Esophagus muscularis mucosa (tissue), 4 donors: ENCODE measurements around the gene AAK1. TPM values are rescaled to one million over a fixed set of nuclear protein-coding genes. Genes with fewer than 3 reads are reported as not detected.

Source experiments
- DNase-seq: peaks from one replicate; pipeline ENCODE4 v3.0.0-alpha.2; 2017; ENCODE audit errors: extremely low spot score
- H3K27ac ChIP-seq, 4 donors: fragments of 200-600 bp; sonication (generic); replicated peaks in 1 of 4; 1 replicate in 3 of 4; 2 replicates in 1 of 4; pipeline ENCODE4 v1.5.1; 2016 to 2019; ENCODE audit warnings: mild to moderate bottlenecking in 1 of 4
- H3K27me3 ChIP-seq, 4 donors: fragments of 200-600 bp; sonication (generic); one replicate each; pipeline versions ENCODE4 v1.5.1 to v1.6.0; 2016 to 2019
- H3K36me3 ChIP-seq, 4 donors: fragments of 200-600 bp; sonication (generic); one replicate each; pipeline ENCODE4 v1.5.1; 2016 to 2019
- H3K4me1 ChIP-seq, 4 donors: fragments of 200-600 bp; sonication (generic); one replicate each; pipeline ENCODE4 v1.5.1; 2016 to 2019
- H3K4me3 ChIP-seq, 4 donors: fragments of 200-600 bp; sonication (generic); 1 replicate in 2 of 4; 2 replicates in 2 of 4; pipeline ENCODE4 v1.5.1; 2016 to 2019; ENCODE audit warnings: mild to moderate bottlenecking in 4 of 4, moderate library complexity in 1 of 4
- H3K9me3 ChIP-seq, 4 donors: fragments of 200-600 bp; sonication (generic); 1 replicate in 3 of 4; 2 replicates in 1 of 4; pipeline ENCODE4 v1.5.1; 2016 to 2019
- EP300 ChIP-seq: sonication (generic); formaldehyde crosslinking; IDR thresholded peaks from one replicate; pipeline ENCODE4 v1.6.1; 2017; ENCODE audit warnings: antibody characterized with exemption
- POLR2A ChIP-seq: fragments of 450-650 bp; IDR thresholded peaks from one replicate; pipeline ENCODE4 v1.6.1; 2017; ENCODE audit warnings: antibody characterized with exemption, moderate library complexity, mild to moderate bottlenecking, low read depth
- POLR2AphosphoS5 ChIP-seq, 2 donors: sonication (generic); formaldehyde crosslinking; IDR thresholded peaks; one replicate each; pipeline ENCODE4 v1.6.1; 2017; ENCODE audit warnings: antibody characterized with exemption in 2 of 2
- WGBS: methylation state at CpG from one replicate; pipeline ENCODE4 v1.1.5; 2018; 5-methylcytosine and 5-hydroxymethylcytosine counted together
- intact Hi-C: fragments of 100-400 bp; cut with DNase I; formaldehyde crosslinking; loops from one replicate; pipeline ENCODE4 v1.15.1; 2023
- total RNA-seq, 4 donors: library from RNA; depleted of rRNA; stranded (reverse); fragments of >200 nt; gene quantifications; one replicate each; pipeline versions ENCODE4 v1.1.0 to v1.2.1, GENCODE V29; 2016
- TF ChIP-seq, protein P1 (sequence below), 3 experiments: fragments of 200-600 bp in 2 of 3; fragments of 450-650 bp in 1 of 3; sonication (generic) in 2 of 3; IDR thresholded peaks; one replicate each; pipeline ENCODE4 v1.5.1; 2017 to 2019; ENCODE audit warnings: antibody characterized with exemption in 3 of 3, mild to moderate bottlenecking in 2 of 3, moderate library complexity in 1 of 3

AAK1 gene
- total RNA-seq, 4 donors from 2014 or later: 27.8 to 53.2 (median 41.9) TPM

DNA sequence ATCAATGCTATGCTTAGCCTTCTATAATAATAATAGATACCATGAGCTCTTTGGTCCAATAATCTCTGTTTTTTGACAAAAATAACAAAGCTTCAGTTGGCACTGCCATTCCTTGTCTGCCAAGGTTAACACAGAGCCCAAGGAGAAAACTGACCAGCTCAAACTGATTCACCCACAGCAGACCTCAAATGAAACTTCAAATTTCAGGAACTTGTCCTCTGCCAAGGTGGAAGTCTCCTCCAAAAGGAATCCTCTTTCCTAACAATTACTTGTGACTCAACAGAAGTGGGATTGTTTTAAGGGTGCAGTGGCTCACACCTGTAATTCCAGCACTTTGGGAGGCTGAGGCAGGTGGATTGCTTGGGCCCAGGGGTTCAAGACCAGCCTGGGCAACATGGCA, 12.1 kb downstream of the AAK1 start:
- intact Hi-C loops: no loop called here
- no peak overlapping the region for H3K4me3 ChIP-seq
- TF ChIP-seq, protein P1, sequence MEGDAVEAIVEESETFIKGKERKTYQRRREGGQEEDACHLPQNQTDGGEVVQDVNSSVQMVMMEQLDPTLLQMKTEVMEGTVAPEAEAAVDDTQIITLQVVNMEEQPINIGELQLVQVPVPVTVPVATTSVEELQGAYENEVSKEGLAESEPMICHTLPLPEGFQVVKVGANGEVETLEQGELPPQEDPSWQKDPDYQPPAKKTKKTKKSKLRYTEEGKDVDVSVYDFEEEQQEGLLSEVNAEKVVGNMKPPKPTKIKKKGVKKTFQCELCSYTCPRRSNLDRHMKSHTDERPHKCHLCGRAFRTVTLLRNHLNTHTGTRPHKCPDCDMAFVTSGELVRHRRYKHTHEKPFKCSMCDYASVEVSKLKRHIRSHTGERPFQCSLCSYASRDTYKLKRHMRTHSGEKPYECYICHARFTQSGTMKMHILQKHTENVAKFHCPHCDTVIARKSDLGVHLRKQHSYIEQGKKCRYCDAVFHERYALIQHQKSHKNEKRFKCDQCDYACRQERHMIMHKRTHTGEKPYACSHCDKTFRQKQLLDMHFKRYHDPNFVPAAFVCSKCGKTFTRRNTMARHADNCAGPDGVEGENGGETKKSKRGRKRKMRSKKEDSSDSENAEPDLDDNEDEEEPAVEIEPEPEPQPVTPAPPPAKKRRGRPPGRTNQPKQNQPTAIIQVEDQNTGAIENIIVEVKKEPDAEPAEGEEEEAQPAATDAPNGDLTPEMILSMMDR (IDR thresholded peaks at IDR 0.05): no peak
- TF ChIP-seq POLR2AphosphoS5 (IDR thresholded peaks at IDR 0.05): no peak
- TF ChIP-seq POLR2A: no peak
- no peak for TF ChIP-seq EP300
- DNase-seq: no peak
- peaks cover 10 to 28% (median 23%) of the 10 kb centered on the region in 4 donors for H3K4me1 ChIP-seq
- no peaks in the 10 kb centered on the region for H3K9me3 ChIP-seq
- no peak overlapping the region for H3K27ac ChIP-seq
- H3K27me3 ChIP-seq: no peaks in the 10 kb centered on the region
- no peaks in the 10 kb centered on the region for H3K36me3 ChIP-seq

DNA sequence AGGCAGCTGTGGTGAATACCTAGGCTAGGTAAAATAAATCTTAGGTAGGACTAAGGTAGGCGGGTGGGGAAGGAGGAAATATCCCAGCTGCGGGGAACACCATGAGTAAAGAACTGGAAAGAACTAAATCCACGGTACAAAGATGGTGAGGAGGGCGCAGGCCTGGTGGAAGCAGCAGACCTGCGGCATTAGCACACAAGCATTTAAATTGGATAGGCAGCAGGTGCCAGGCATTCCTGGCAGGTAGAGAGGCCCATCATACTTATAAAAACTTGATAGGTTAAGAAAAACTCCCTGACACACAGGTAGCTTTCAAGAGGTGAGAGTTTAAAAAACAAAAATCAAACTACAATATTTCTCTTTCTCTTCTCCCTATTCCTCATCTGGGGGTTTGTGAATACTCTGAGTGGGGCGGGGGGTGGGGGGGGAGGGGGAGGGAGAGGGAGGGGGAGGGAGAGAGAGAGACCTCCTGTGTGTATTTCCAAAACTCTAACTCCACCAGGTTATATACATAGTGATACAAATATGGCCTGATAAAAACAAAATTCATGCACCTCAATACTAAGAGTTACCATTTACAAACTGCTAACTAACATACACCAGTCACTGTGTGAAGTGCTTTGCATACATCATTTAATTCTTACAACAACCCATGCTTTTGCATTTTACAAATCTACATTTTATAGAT, 13.5 kb downstream of the AAK1 start:
- no peaks in the 10 kb centered on the region for H3K9me3 ChIP-seq
- no peaks in the 10 kb centered on the region for H3K36me3 ChIP-seq
- WGBS: 88% methylated on average over 6 of the region's 6 CpGs
- H3K4me3 ChIP-seq: no peak overlapping the region
- no peaks in the 10 kb centered on the region for H3K27me3 ChIP-seq
- no peak for DNase-seq
- H3K27ac ChIP-seq: no peak overlapping the region
- TF ChIP-seq EP300 (no peak), POLR2A (no peak), POLR2AphosphoS5 (IDR thresholded peaks at IDR 0.05) (no peak)
- TF ChIP-seq, protein P1 (IDR thresholded peaks at IDR 0.05): no peak
- intact Hi-C loops: no loop called here
- H3K4me1 ChIP-seq: peaks cover 8 to 24% (median 20%) of the 10 kb centered on the region in 4 donors

DNA sequence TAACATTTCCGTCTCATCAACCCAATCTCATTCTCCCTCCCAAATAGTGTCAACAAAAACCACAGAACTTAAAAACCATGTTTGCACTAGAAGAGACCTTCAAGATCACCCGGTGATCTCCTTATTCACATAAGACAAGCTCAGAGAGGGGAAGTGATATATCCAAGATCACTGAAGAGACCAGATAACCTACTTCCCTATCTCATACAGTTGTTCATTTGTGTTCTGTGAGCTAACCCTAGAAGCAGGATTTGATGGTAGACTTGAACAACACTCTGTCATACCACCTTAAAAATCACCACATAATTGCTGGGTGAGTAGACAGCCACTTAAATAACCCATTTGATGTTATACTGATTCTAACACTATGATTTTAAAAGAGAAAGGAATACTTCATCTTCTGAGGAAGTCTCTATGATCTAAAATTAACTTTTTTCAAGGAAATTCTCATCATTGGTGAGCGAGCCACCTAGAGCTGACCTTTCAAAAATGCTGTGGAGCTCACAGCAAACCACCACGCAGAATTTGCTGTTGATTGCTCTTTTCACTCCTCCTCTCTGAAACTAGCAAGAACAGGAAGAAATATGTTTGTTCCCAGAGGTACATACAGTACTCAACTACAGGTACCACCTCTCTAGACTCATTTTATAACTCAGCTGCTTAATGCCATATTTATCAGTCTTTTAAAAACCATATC, 15.1 kb downstream of the AAK1 start:
- Histone ChIP-seq H3K9me3 (no peaks in the 10 kb centered on the region), H3K4me1 (peaks cover 8 to 37% (median 28%) of the 10 kb centered on the region in 4 donors), H3K36me3 (no peaks in the 10 kb centered on the region), H3K27me3 (no peaks in the 10 kb centered on the region), H3K27ac (no peak overlapping the region), H3K4me3 (no peak overlapping the region)
- DNase-seq: no peak
- TF ChIP-seq, protein P1 (IDR thresholded peaks at IDR 0.05): no peak
- TF ChIP-seq EP300 (no peak), POLR2A (no peak), POLR2AphosphoS5 (IDR thresholded peaks at IDR 0.05) (no peak)
- WGBS: 94% methylated on average over 4 of the region's 4 CpGs
- intact Hi-C loops: no loop called here

DNA sequence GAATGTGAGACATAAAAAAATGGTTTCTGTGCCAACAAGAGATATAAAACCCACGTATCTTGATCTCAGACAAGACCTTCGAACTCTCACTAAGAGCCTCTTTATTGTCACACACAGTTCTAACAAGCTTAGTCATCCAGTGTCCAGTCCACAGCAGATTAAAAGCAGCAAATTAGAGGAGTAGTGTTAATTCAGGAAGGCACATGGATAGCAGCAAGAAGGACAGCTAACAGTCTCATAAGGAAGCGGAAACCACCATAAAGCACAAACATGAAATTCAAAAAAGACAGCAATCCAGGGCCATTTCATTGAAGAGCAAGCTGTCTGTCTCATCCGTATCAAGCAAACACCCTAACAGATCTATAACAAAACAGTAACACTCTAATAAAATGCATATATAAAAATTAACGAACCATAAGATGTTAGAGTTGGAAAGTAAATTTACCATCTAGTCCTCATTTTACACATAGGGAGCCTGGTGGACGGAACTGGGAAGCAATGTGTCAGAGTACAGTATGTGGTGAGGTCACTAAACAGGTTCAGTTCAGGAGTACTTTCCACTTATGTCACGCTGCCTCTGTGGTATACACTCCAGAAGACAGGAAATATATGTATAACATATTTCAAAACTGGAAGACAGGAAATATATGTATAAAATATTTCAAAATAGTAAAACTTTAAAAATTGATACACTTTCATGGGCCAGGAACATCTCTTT, 18.3 kb downstream of the AAK1 start:
- Histone ChIP-seq H3K4me3 (no peak overlapping the region), H3K27ac (no peak overlapping the region), H3K9me3 (no peaks in the 10 kb centered on the region), H3K36me3 (no peaks in the 10 kb centered on the region), H3K27me3 (no peaks in the 10 kb centered on the region), H3K4me1 (peaks cover 16 to 48% (median 26%) of the 10 kb centered on the region in 4 donors)
- no peak for DNase-seq
- TF ChIP-seq, protein P1 (IDR thresholded peaks at IDR 0.05): no peak
- TF ChIP-seq EP300: no peak
- TF ChIP-seq POLR2AphosphoS5 (IDR thresholded peaks at IDR 0.05): no peak
- no peak for TF ChIP-seq POLR2A
- intact Hi-C loops: no loop called here
- WGBS: 85% methylated on average over 7 of the region's 7 CpGs
